GM19452 (cell line): Measurements from ENCODE around the gene ACP4.
"Not testable (repeated sequence)": the region's sequence is repeated elsewhere in the genome, so short reads cannot be mapped to it uniquely, and the experiment has no call there.

Experiments
- ATAC-seq: cut with Tn5 transposase; IDR thresholded peaks from one replicate; pipeline ENCODE4 v1.9.1; 2021; ENCODE audit not compliant: unreplicated experiment

Gene ACP4

GRCh38 chr19:50796634-50797428, 6.6 kb downstream of the ACP4 start:
- ATAC-seq: no peak

- ATAC-seq: no peak
Measured at GRCh38 chr19:50797429-50797780, 7.2 kb downstream of the ACP4 start.

GRCh38 chr19:50797781-50798658, 7.8 kb downstream of the ACP4 start:
- ATAC-seq: no peak

- ATAC-seq: no peak
Measured at GRCh38 chr19:50798659-50799546, 8.7 kb downstream of the ACP4 start.

GRCh38 chr19:50799547-50799851, 9.3 kb downstream of the ACP4 start:
- no peak for ATAC-seq

- ATAC-seq: no peak
Measured at GRCh38 chr19:50801107-50801506, 10.9 kb downstream of the ACP4 start.

GRCh38 chr19:50803633-50804419, 13.6 kb downstream of the ACP4 start:
- no peak for ATAC-seq

- peak; percentile 93 for ATAC-seq
Measured at GRCh38 chr19:50804420-50805272, 14.4 kb downstream of the ACP4 start.

- no peak for ATAC-seq
Measured at GRCh38 chr19:50808856-50809255, 18.6 kb downstream of the ACP4 start.

- not testable (repeated sequence) for ATAC-seq
Measured at GRCh38 chr19:50811622-50812238, 21.5 kb downstream of the ACP4 start.

GRCh38 chr19:50812474-50812873, 22.3 kb downstream of the ACP4 start:
- ATAC-seq: no peak

- ATAC-seq: no peak
Measured at GRCh38 chr19:50814883-50815282, 24.7 kb downstream of the ACP4 start.

- no peak for ATAC-seq
Measured at GRCh38 chr19:50815439-50815838, 25.2 kb downstream of the ACP4 start.

- peak; percentile 65 for ATAC-seq
Measured at GRCh38 chr19:50817941-50818858, 28.0 kb downstream of the ACP4 start.

- no peak for ATAC-seq
Measured at GRCh38 chr19:50818859-50819472, 28.8 kb downstream of the ACP4 start.

- ATAC-seq: no peak
Measured at GRCh38 chr19:50819636-50820035, 29.4 kb downstream of the ACP4 start.

- ATAC-seq: no peak
Measured at GRCh38 chr19:50820086-50820485, 29.9 kb downstream of the ACP4 start.
